Urothelium cell line (cell line): ENCODE data around the gene HDAC5.

Experiments
- DNase-seq: peaks from one replicate; pipeline ENCODE4 v3.0.0; 2011; ENCODE audit warnings: low spot score, mixed read lengths
- FAIRE-seq: peaks from 2 replicates; lab custom pipeline; 2011; peaks lifted over from hg19 to GRCh38; lab: Jason Lieb, UNC

The HDAC5 gene

GRCh38 chr17:44091200-44091997 lies 32.0 kb downstream of the HDAC5 start:
- no peak for FAIRE-seq

GRCh38 chr17:44088254-44088653 lies 35.2 kb downstream of the HDAC5 start:
- FAIRE-seq = no peak
- DNase-seq = no peak

More at GRCh38 chr17:44091200-44091997, 32.0 kb downstream of the HDAC5 start:
- no peak for DNase-seq

- FAIRE-seq = no peak
These were observed 36.1 kb downstream of the HDAC5 start for GRCh38 chr17:44087319-44087718.

GRCh38 chr17:44086364-44087311 lies 36.8 kb downstream of the HDAC5 start:
- DNase-seq (peak; percentile 96), FAIRE-seq (peak; percentile 97)

More at GRCh38 chr17:44087319-44087718, 36.1 kb downstream of the HDAC5 start:
- DNase-seq = no peak

- FAIRE-seq (no peak), DNase-seq (no peak)
These were observed 37.5 kb downstream of the HDAC5 start for GRCh38 chr17:44085908-44086307.

GRCh38 chr17:44084921-44085320 lies 38.5 kb downstream of the HDAC5 start:
- DNase-seq = no peak
- FAIRE-seq = no peak

- DNase-seq = peak; percentile 37
- no peak for FAIRE-seq
These were observed 39.3 kb downstream of the HDAC5 start for GRCh38 chr17:44084131-44084538.

- no peak for DNase-seq
- no peak for FAIRE-seq
These were observed 40.1 kb downstream of the HDAC5 start for GRCh38 chr17:44083250-44083849.

- FAIRE-seq (peak; percentile 9), DNase-seq (no peak)
These were observed 41.0 kb downstream of the HDAC5 start for GRCh38 chr17:44082256-44082927.

- FAIRE-seq (no peak), DNase-seq (no peak)
These were observed 41.8 kb downstream of the HDAC5 start for GRCh38 chr17:44081681-44082080.

- no peak for FAIRE-seq
- DNase-seq = no peak
These were observed 43.3 kb downstream of the HDAC5 start for GRCh38 chr17:44079877-44080821.

GRCh38 chr17:44078412-44078811 lies 45.0 kb downstream of the HDAC5 start:
- FAIRE-seq (no peak), DNase-seq (no peak)

- FAIRE-seq (no peak), DNase-seq (no peak)
These were observed 45.9 kb downstream of the HDAC5 start for GRCh38 chr17:44077595-44077909.

GRCh38 chr17:44076716-44077594 lies 46.5 kb downstream of the HDAC5 start:
- DNase-seq = no peak
- FAIRE-seq = no peak

- DNase-seq (no peak), FAIRE-seq (peak; percentile 17)
These were observed 47.7 kb downstream of the HDAC5 start for GRCh38 chr17:44075598-44076293.

- FAIRE-seq (peak; percentile 37), DNase-seq (no peak)
These were observed 48.5 kb downstream of the HDAC5 start for GRCh38 chr17:44074911-44075285.

GRCh38 chr17:44074231-44074910 lies 49.1 kb downstream of the HDAC5 start:
- no peak for FAIRE-seq
- no peak for DNase-seq

- DNase-seq = no peak
- no peak for FAIRE-seq
These were observed 51.7 kb downstream of the HDAC5 start for GRCh38 chr17:44071772-44072171.
